Measurements from ENCODE around the gene ICOS. TPM values are rescaled to one million over a fixed set of nuclear protein-coding genes. Genes with fewer than 3 reads are reported as not detected.

ICOS gene
- total RNA-seq, 1 experiment from 2014 or later, result not detected

DNA sequence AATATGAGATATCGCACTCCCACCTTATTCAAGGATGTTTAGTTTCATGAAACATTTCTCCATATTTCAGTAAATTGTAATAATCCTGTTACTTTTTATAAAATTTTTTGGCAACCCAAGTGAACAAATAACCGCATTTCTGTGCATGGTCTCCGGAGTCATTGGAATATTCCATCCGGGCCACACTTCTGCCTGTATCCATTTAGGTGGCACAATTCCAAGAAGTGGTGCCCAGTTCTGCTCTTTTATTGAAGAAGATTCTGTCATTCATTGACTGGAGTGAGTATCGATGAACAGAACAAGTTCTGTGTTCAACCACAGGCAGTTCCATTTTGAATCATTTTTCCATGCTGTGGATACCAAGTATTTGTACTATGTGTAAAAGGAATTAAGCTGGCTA is 26.6 kb upstream of the ICOS start:
- no peak for DNase-seq
- H3K56ac ChIP-seq (ENCODE audit: insufficient read length, low read depth, low read length), result no peak overlapping the region
- H3K4me2 ChIP-seq (ENCODE audit: insufficient read depth, insufficient read length, low read length), result no peak overlapping the region
- no peak overlapping the region for H4K91ac ChIP-seq (ENCODE audit: insufficient read length, low read depth, low read length)
- H3K4ac ChIP-seq (ENCODE audit: low read depth, low read length), result no peak overlapping the region
- no peaks in the 10 kb centered on the region for H3K23me2 ChIP-seq (ENCODE audit: insufficient read length, low read depth, low read length, poor library complexity, severe bottlenecking)
- H3K79me2 ChIP-seq (ENCODE audit: insufficient read depth, low read length), result no peaks in the 10 kb centered on the region
- no peak overlapping the region for H2BK12ac ChIP-seq (ENCODE audit: insufficient read length, low read depth, low read length)
- TF ChIP-seq, protein P1, sequence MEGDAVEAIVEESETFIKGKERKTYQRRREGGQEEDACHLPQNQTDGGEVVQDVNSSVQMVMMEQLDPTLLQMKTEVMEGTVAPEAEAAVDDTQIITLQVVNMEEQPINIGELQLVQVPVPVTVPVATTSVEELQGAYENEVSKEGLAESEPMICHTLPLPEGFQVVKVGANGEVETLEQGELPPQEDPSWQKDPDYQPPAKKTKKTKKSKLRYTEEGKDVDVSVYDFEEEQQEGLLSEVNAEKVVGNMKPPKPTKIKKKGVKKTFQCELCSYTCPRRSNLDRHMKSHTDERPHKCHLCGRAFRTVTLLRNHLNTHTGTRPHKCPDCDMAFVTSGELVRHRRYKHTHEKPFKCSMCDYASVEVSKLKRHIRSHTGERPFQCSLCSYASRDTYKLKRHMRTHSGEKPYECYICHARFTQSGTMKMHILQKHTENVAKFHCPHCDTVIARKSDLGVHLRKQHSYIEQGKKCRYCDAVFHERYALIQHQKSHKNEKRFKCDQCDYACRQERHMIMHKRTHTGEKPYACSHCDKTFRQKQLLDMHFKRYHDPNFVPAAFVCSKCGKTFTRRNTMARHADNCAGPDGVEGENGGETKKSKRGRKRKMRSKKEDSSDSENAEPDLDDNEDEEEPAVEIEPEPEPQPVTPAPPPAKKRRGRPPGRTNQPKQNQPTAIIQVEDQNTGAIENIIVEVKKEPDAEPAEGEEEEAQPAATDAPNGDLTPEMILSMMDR (conservative IDR thresholded peaks at IDR 0.05), result peak; percentile 10; the same call in 1 of the 3 replicates
- no peak overlapping the region for H2BK20ac ChIP-seq (ENCODE audit: low read depth, low read length, poor library complexity, severe bottlenecking)
- no peak overlapping the region for H3K18ac ChIP-seq (ENCODE audit: insufficient read length, low read depth, low read length)
- Mint-ChIP-seq H3K27ac (no peak overlapping the region), H3K9me3 (no peaks in the 10 kb centered on the region), H3K36me3 (ENCODE audit: insufficient read depth in 1 of 3, low read depth in 3 of 3) (no peaks in the 10 kb centered on the region), H3K27me3 (ENCODE audit: low read depth) (no peaks in the 10 kb centered on the region), H3K4me3 (no peak overlapping the region), H3K4me1 (peaks cover 0 to 8% of the 10 kb centered on the region in 2 experiments; a peak in 2 of 4 replicates)
- H3K23ac ChIP-seq (ENCODE audit: insufficient read length, low read depth, low read length), result no peak overlapping the region
- H2AFZ ChIP-seq (ENCODE audit: low read length), result no peak overlapping the region
- no peak overlapping the region for H3K9ac ChIP-seq (ENCODE audit: extremely low read depth, insufficient read length, low read length)
- no peaks in the 10 kb centered on the region for H4K20me1 ChIP-seq (ENCODE audit: control insufficient read depth, insufficient read depth, insufficient read length)
- H3K14ac ChIP-seq (ENCODE audit: insufficient read depth, low read length), result no peak overlapping the region
- no peak overlapping the region for H4K5ac ChIP-seq (ENCODE audit: insufficient read length, low read depth, low read length)
- H2BK15ac ChIP-seq (ENCODE audit: low read depth, low read length), result no peak overlapping the region; the same call in 1 of the 2 replicates
- H2AK5ac ChIP-seq (ENCODE audit: insufficient read length, low read length), result no peak overlapping the region
- no peak overlapping the region for H2BK120ac ChIP-seq (ENCODE audit: low read depth, low read length, poor library complexity, severe bottlenecking)
- no peaks in the 10 kb centered on the region for H3K9me3 ChIP-seq (ENCODE audit: control insufficient read depth, low read depth, low read length)
- peaks cover 5% of the 10 kb centered on the region; the same call in 1 of the 2 replicates for H3K4me1 ChIP-seq (ENCODE audit: insufficient read depth, low read length)
- H3K79me1 ChIP-seq (ENCODE audit: insufficient read depth, low read depth, low read length, poor library complexity, severe bottlenecking), result no peaks in the 10 kb centered on the region
- H3K27ac ChIP-seq (ENCODE audit: insufficient read length, low read depth, low read length), result no peak overlapping the region
- no peak overlapping the region for H3T11ph ChIP-seq (ENCODE audit: low read length)
- no CpG with 5 or more reads among the region's 5 CpGs for WGBS (ENCODE audit: extremely low coverage, insufficient read length, low lambda C conversion rate)
- H3K27me3 ChIP-seq (ENCODE audit: insufficient read depth, low read length), result no peaks in the 10 kb centered on the region
- H4K8ac ChIP-seq (replicated peaks; ENCODE audit: insufficient read length, low read depth, low read length), result no peak overlapping the region
- no peak overlapping the region for H2BK5ac ChIP-seq (ENCODE audit: insufficient read length, low read length)
